HG03280 (cell line): ENCODE measurements around the gene USP14.

ENCODE experiments used
- ATAC-seq: cut with Tn5 transposase; IDR thresholded peaks from one replicate; pipeline ENCODE4 v1.9.1; 2021; ENCODE audit warnings: mild to moderate bottlenecking, moderate library complexity; ENCODE audit not compliant: unreplicated experiment

Gene USP14

GRCh38 chr18:225745-226144, 67.4 kb downstream of the USP14 start:
- ATAC-seq: no peak

GRCh38 chr18:227374-227773, 69.0 kb downstream of the USP14 start:
- no peak for ATAC-seq

GRCh38 chr18:227902-228301, 69.5 kb downstream of the USP14 start:
- ATAC-seq: no peak

- no peak for ATAC-seq
These were observed 70.2 kb downstream of the USP14 start for GRCh38 chr18:228586-228985.

GRCh38 chr18:231563-231962, 73.2 kb downstream of the USP14 start:
- ATAC-seq: no peak

GRCh38 chr18:240175-240574, 81.8 kb downstream of the USP14 start:
- no peak for ATAC-seq

GRCh38 chr18:245282-245847, 87.0 kb downstream of the USP14 start:
- no peak for ATAC-seq

- ATAC-seq: no peak
These were observed 89.7 kb downstream of the USP14 start for GRCh38 chr18:248053-248452.

- ATAC-seq: no peak
These were observed 92.3 kb downstream of the USP14 start for GRCh38 chr18:250685-251084.

GRCh38 chr18:251572-251971, 93.2 kb downstream of the USP14 start:
- no peak for ATAC-seq

GRCh38 chr18:253121-253520, 94.8 kb downstream of the USP14 start:
- ATAC-seq: no peak

GRCh38 chr18:255171-255570, 96.8 kb downstream of the USP14 start:
- ATAC-seq: no peak

GRCh38 chr18:260547-260946, 102.2 kb downstream of the USP14 start:
- ATAC-seq: no peak

- ATAC-seq: no peak
These were observed 103.2 kb downstream of the USP14 start for GRCh38 chr18:261398-262073.
